HG02678 (cell line): ENCODE results near the gene CEP83.

ENCODE experiments used
- ATAC-seq: cut with Tn5 transposase; IDR thresholded peaks from one replicate; pipeline ENCODE4 v1.9.1; 2021; ENCODE audit warnings: mild to moderate bottlenecking, moderate library complexity; ENCODE audit not compliant: unreplicated experiment

CEP83 gene

DNA sequence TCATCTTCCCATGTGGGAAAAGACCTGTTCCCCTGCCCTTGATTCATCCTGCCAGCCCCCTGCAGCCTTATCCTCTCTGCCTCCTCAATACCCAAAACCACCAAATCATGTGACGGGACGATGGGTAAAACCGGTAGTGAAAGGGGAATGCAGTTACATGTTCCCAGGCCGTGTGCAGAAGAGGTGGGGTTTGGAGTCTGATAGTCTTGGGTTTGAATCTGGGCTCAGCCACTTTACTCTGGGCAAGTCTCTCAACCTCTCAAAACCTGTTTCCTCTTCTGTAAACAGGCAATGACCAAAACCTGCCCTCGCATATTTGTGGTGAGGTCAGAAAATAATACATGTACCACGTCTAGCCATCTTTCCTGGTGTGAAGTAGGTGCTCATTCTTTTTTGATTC, 188.3 kb downstream of the CEP83 start:
- ATAC-seq = no peak

GRCh38 chr12:94269316-94269999, 190.2 kb downstream of the CEP83 start:
- peak; percentile 58 for ATAC-seq

GRCh38 chr12:94267921-94268471, 191.7 kb downstream of the CEP83 start:
- ATAC-seq = no peak

DNA sequence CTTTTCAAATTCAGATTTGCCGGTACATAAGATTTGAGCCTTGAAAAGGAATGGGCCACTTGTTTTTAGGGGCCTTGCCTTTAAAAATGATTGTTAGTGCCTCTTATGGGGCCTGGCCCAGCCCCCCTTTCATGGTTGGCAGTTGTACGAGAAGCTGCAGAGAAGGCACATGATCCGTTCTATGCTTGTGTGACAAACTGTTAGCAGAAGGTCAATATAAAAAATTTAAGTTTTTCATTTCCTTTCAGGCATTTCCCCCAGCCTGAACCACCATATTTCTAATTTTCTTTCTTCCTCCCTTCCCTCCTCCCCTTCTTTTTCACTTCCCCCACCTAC, 192.2 kb downstream of the CEP83 start:
- no peak for ATAC-seq

DNA sequence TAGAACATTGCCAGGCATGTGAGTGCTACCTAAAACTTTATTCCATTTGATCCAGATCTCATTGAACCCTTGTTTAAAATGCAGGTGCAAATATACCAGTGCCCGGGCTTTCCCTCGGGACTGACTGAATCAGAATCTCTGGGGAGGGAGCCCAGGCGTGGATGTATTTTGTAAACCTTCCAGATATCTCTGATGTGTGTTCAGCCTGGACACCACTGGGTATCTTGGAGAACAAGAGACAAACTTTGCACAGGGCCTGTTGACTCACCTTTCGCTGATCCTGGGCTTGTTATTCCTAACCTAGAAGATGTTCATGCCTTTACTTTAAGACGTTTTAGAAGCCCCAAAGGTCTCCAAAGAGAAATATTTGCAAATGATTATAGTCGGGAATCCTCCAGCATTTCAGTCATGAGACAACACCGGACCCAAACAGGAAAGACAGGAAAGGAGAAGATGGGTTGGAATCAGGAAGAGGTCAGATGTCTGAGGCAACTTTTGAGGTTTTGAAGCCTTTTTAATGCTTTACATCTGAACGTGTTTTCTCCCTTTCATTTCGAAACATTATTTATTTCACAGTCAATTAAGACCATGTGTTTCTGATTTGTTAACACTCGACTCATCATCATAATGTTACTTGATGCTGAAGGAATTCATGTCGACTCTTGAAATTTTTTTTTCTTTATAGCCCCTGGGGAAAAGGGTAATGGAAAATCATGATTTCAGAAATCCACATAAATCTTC, 192.7 kb downstream of the CEP83 start:
- no peak for ATAC-seq

- no peak for ATAC-seq
These were observed 193.5 kb downstream of the CEP83 start for GRCh38 chr12:94265966-94266745.

DNA sequence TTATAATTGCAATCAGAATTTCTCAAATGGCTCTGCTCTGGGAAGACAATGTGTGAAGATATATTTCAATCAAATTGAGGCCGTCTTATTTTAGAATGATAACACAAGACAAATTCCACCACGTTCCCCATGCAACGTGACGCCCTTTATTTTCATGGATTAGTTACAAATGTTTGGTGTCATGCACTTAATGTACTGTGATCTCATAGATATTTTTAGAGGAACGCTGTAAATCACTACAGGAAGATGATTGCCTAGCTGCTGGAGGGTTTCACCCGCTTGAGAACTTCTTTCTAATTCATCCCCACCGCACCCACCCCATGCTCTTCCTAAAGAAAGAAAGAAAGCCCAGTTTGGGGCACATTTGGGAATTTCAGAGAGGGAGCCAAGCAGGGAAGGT, 194.1 kb downstream of the CEP83 start:
- no peak for ATAC-seq

DNA sequence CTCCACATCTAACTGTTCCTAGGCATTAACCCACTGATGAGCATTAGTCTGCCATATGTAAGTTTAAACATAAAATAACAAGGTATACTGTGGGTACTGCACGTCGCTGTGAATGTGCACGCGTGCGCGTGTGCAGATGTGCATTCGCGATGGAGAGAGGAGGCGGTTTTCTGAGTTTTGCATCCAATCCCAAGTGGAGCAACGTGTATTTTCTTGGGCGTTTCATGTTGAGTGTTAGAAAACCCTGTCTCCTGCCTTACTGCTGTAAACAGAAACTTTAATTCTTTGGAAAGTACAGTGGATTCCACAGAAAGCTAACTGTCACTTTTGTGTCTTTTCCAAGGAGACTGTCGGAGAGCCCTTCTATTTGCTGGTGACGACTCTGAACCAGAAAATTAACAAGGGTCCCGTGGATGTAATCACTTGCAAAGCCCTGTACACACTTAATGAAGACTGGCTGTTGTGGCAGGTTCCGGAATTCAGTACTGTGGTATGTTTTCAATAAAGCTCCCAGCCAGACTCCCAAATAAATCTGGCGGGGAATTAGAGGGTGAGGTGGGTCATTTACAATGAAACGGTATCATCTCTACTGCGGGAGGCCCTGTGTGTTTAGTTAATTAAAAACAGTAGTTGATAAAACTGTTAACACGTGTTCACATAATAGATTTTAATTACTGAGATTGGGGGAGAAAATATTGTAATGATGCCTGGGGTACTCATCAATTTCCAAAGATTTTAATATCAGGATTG, 194.8 kb downstream of the CEP83 start:
- no peak for ATAC-seq

DNA sequence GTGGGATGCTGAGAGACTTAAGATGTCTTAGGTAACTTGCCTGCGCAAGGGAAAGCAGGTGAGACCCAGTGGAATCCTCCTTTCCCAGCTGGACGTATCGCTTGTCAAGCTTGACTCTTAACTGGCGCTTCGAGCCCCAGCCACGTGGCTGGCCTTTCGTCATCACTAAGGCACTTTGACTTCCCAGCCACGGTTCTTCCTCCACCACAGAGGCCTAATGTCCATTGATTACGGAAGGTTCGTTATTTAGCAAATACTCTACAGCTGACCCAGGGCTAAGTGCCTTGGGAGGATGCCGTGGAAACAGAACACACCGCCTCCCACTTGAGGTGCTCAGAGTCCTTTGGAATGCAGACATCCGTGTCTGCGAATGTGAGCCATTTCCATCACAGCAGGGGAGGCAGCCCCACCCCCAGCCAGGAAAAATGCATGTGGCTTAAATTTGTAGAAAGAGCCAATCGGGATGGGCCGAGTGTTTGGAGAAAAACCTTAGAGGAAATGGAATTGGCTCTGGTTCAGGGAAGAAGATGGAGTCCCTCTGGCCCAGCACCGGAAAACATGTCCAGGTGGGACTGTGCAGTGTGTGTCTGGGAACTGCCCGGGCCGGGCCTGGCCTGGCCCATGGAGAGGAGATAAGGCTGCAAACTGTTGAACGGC, 195.6 kb downstream of the CEP83 start:
- no peak for ATAC-seq

GRCh38 chr12:94263011-94263811, 196.5 kb downstream of the CEP83 start:
- peak; percentile 37 for ATAC-seq

DNA sequence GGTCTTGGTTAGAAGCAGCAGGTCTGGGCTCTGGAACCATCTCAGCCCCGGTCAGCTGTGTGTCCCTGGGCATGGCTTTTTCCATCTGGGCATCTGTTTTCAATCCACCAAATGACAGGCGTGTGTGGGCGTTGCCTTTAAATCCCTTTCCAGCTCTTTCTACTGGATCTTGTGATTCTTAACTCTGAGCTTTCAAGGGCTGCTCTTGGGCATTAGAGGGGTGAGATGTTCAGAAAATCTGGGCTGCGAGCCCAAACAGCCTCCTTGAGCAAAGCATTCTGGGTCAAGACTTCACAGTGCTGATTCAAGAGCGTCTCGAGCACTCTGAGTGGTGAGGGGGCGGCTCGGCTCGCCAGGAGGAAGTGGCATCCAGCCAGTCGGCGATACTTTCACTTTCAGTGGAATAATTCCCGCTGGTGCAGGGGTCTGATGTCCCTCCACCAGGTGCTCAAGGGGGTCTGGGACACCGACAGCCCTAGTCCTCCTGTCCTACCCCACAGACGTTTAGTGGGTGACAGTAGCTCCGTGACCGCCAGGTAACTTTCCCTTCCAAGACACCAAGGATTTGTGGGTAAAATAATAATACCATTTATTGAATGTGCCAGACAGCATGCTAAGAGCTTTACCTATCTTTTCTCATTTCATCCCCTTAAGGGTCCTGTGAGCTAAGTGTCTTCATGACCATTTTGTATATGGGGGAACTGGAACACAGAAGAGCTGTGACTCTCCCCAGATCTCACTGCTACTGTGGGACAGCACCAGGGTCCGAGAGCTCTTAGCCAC, 197.2 kb downstream of the CEP83 start:
- ATAC-seq = peak; percentile 63

GRCh38 chr12:94261786-94262185, 197.9 kb downstream of the CEP83 start:
- no peak for ATAC-seq

- ATAC-seq = no peak
These were observed 198.5 kb downstream of the CEP83 start for GRCh38 chr12:94261119-94261518.

GRCh38 chr12:94260717-94261116, 198.9 kb downstream of the CEP83 start:
- ATAC-seq = no peak

DNA sequence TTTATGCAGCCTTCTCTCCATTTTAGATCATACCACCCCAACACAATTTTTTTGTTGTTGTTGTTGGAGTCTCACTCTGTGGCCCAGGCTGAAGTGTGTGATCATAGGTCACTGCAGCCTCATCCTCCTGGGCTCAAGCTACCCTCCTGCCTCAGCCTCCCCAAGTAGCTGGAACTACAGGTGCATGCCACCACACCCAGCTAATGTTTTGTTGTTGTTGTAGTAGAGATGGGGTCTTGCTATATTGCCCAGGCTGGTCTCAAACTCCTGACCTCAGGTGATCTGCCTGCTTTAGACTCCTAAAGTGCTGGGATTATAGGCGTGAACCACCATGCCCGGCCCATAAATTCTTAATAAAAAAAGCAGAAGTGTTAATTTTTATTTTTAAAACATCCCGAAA, 199.7 kb downstream of the CEP83 start:
- ATAC-seq = no peak

DNA sequence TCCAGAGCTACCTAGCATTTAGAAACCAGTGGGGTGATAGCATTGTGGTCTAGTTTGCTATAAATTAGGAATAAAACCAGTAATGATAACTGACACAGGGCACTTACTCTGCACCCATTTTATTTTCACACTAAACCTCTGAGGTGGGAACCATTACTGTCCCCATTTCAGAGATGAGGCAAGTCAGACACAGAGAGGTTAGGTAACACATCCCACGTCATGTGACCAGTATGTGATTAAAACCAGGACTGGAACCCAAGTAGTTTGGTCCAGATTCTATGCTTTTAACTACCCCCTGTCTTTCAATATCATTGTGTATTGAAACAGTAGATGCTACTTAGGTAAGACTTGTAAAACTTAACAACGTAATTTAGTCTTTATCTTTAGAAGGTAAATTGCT, 201.1 kb downstream of the CEP83 start:
- ATAC-seq = no peak
